Colon (tissue), 2 donors: ENCODE results near the gene FAM135A.

ENCODE experiments used
- FAIRE-seq: peaks from 2 replicates; lab custom pipeline; 2012; peaks lifted over from hg19 to GRCh38; lab: Jason Lieb, UNC
- donor health status: control.
- donor health status: control.

The FAM135A gene

DNA sequence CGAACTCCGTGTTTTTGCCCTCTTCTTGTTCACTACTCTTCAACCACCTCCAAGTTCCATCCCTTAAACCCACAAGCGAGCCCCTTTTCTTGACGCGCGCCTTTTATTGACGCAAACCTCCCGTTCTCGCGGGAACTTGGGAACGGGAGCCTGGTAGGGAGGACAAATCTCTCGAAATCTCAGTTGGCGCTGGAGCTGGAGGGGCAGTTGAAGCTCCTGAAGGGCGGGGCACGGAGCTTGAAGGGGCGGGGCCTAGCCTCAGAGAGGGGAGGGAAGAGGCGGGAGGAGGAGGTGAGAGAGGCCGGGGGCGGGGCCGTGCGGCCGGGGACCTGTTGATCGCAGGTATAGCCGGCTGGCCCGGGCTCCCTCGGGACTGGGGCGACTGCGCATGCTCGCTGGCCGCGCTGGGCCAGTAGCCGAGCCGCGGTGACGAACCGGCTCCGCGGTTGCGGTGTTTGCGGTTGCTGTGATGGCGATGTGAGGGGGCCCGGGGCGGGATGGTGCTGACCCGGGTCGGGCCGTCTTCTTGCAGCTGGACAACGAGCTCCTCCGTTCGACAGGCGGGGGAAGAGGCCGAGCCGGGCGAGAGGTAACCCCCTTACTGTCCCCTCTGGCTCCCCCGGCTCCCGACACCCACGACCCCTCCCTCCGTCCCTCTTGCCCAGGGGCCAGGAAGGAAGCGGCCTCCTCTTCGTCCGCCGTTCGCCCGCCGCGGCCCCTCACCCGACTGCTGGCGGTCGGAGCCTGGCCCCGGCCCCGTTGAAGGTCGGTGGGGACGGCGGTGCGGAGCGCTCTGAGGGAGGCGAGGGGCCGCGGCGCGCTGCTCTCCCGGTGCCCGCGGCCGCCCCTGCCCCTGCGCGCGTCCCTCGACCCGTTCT, at the start of gene FAM135A:
FAM135A (plus strand) TSS at position 395 of the 878 bp plus-strand sequence. CDS start 14,835 bp downstream, outside the sequence.
- peak; percentile 66 for FAIRE-seq

DNA sequence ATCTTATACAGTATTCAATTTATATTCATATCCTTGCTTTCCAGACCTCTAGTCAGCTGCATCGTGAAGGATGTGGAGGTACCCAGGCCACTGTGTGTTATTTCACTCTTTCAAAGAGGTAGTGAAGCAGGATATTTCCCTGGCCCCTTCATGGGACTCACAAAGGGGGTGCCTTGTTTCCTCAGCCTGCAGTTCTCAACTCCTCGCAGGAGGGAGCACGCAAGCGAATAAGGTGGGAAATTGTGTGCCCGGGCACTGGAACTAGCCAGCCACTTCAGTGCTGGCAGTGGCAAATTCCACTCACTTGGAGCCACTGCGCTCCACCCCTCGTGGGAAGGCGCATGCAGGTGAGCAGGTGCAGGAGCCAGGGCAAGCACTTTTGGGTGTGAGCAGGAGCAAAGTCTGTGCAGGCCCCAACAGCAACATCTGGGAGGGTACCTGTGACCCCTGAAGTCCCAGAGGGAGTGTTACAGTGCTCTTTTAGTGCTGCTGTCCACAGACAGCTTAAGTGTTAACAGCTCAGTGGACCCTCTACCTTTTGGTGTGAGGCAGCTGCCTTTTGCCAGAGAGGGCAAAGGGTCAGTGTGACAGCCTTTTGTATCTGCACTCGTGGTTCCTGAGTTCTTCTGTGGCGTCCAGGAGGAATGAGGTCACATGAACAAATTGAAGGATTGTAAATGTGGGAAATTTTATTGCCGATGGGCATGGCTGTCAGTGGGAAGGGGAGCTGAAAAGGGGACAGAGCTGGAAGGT, 49.4 kb upstream of the FAM135A start:
- no peak for FAIRE-seq

DNA sequence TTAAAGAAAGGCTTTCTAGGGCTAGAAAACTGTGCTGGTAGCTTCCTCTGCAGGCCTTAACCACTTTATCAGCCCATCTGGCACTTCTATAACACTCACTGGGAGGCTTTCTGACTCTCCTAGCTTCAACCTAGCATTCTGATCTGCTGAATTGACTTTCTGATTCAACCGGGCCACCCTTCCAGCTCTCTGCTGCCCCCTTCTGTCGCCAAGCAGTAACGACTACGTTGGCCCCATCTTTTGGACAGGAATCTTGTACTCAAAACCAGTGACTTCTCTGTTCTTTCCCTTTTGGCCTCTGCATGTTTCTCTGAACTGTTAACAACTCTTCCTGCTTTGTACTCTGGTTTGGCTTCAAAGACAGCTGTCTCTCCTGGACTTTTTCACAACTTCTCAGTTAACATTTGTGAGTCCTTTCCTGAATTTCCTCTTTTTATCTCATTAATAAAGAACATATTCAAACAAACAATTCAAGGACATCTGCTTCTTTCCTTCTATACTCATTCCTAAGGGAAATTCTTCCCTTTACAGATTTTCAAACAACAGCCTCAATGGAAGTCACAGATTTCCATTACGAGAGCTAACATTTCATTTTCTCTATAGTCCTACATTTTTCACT, 43.9 kb upstream of the FAM135A start:
- FAIRE-seq, result no peak

DNA sequence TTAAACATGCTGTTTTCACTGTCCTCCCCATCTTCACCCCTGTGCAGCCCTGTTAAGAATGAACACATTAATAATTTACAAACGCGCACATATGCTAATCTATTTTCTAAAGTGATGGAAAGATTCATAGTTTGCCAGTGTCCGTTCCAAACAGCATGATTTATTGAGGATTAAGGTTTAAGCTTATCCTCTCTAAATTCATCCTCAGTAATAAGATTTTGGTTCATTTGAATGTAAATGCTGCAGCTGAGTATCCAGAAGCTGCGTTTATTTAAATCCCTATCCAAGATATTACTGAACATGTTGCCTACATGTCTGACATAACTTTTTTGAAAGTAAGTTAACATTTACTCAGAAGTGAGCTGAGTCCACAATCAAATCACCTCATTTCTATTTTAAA, 42.8 kb upstream of the FAM135A start:
- no peak for FAIRE-seq

DNA sequence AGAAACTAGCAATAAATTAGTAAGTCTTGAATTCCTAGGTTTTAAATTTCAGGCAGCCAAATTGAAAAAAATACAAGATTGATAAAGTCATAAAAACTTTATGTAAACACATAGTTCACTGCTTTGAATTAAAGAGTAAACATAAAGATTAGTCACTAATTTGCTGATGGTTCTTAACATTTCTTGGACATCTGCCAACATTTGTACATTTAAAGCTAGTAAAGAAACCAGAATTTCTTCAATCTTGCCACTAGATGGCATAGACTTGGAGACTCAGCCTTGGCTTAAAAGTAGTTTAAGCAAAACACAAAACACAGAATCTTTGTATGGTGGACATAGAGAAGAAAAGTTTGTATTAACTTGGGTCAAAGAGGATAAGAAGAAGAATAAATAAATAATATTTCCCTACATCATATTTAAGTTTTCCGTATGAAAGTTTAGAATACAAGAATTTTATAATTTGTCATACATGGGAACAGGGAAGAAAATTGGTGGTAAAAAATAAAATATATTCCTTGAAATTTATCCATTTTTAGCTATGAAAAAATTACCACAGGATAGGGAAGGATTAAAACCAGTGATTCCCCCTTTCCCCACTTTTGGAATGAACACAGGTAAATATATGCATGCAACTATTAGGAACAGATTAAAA, 41.7 kb upstream of the FAM135A start:
- peak; percentile 94 for FAIRE-seq

DNA sequence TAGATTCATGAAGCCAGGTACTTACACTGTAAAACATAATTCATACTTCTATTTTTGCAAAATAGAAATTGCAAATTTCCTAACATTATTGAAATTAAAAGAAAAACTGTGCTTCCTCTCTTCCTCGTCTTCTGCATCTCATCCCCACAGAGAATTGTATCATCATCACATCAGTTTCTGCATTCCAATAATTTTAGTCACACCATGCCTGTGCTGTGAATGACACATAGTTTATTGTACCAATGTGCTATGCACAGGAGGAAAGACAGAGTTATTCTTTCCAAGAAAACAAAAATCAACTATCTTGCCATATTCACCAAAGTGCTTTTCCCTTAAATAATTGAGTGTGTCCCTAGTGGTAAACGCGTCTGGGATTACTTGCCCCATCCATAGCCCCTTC, 38.1 kb upstream of the FAM135A start:
- FAIRE-seq, result no peak

DNA sequence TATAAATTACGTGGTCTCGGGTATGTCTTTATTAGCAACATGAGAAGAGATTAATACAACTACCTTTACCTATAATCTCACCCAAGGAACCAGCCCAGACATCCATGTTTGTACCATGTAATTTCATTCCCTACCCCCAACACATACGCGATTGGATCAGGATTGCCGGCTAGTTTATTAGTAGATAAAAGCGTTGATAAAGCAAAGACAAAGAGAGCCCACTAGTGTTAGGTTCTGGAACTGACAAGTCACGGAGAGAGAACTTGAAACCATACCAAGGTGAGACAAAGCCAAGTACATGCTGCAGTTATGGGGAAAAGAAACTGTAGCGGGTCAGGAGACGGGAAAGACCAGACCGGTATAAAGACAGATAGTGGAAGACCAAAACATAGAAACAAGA, 37.4 kb upstream of the FAM135A start:
- no peak for FAIRE-seq

DNA sequence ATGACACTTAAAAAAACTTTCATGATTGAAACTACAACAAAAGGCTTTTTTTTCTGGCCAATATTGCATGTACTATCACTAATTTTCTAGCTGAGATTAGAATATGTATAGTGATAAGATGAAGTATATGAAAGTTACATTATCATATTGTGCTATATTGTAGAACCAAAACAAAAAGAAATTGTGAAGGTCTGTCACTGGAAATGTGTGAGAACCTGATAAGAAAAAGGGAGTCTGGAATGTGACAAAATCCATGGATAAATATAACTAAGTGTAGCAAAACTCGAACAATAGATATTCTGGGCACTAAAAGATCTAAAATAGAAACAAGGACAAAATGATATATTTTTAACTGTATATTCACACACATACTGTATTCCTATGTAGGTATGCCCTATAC, 36.7 kb upstream of the FAM135A start:
- FAIRE-seq, result peak; percentile 28

DNA sequence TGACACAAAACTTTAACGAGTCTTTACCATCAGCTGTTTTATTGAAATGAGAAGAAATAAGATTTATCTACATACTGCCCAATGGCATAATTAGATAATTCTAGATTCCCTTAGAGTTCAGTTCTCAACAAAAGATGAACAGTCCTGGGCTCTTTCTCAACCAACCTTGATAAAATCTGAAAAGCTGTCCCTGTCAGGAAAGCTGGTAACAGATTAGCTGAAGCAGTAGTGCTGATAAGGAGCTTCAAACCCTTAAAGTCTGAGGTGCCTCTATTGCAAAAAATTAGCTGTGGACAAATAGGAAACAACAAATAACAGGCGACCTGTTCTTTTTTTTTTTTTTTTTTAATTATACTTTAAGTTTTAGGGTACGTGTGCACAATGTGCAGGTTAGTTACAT, 35.9 kb upstream of the FAM135A start:
- no peak for FAIRE-seq

DNA sequence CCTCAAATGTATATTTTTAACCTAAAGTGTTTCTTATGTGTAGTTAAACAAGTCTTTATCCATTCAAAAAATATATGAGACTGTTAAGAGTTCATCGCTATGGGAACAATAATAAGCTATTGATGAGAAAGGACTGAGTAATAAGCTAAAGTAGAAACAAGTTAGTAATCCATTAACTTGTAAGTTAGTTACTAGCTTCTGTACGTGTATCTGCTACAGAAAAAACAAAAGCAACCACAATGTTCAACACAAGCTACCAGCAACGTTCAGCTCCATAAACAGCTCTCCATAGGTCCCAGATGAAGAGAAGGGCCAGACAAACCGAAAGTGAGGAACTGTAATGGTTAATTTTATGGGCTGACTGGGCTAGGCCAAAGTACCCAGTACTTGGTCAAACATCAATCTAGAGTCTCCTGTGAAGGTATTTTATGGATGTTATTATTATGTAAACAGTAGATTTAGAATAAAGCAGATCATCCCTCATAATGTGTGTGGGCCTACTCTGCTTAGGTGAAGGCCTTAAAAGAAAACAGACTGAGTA, 33.8 kb upstream of the FAM135A start:
- FAIRE-seq, result no peak

DNA sequence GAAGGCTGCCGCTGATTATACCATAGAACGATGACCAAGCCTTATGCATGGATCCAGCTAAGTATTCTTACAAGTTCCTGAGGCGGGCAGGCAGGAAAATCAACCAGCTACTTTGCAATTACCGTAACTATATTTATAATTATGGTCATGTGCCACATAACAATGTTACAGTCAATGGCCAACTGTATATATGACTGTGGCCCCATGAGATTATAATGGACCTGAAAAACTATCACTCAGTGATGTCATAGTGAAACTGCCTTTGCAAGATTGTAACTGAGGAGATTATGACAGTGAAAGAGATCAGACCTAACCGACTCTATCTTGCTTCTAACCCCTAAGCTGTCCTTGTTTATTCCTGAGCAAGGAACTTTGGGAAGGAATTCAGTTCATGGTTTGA, 33.1 kb upstream of the FAM135A start:
- no peak for FAIRE-seq

DNA sequence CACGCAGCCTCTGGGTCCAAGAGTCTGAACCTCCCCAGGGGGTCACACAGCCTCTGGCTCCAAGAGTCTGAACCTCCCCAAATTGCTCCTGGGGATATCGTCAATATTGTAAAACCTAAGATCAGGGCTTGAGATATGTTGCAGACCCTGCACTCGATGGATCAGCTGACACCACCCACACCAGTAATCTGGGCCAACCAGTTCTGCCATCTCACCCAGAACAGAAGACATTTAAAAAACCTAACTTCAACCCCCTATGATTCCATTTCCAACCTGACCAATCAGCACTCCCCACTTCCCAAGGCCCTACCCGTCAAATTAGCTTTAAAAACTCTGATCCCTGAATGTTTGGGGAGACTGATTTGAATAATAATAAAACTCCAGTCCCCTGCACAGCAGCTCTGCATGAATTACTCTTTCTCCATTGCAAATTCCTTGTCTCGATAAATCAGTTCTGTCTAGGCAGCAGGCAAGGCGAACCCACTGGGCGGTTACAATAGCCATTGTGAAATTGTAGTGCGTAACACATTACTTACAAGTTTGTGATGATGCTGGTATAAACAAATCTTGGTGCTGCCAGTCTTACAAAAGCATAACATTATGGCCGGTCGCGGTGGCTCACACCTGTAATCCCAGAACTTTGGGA, 32.4 kb upstream of the FAM135A start:
- FAIRE-seq, result no peak

DNA sequence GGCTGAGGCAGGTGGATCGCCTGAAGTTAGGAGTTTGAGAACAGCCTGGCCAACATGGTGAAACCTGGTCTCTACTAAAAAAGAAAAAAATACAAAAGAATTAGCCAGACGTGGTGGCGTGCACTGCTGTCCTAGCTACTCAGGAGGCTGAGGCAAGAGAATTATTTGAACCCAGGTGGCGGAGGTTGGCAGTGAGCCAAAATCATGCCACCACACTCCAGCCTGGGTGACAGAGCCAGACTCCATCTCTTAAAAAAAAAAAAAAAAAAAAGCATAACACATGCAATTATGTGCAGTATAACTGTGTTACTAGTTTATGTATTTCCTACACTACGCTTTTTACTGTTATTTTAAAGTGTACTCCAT, 31.9 kb upstream of the FAM135A start:
- no peak for FAIRE-seq

DNA sequence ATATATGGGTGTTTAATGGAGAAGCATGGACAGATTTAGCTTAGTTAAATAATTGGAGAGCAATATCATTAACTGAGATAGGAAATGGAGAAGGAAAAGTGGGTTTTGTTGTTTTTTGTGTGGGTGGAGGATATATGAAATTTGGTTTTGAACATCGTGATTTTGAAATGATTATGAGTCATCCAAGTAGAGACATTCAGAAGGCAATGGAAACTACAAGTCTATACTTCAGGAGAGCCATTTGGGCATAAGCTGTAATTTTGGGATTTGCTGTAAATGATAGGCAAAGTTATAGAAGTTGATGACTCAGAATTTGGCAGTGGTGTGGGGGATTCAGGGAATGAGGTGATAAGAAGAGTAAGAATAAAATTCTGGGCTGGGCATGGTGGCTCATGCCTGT, 27.4 kb upstream of the FAM135A start:
- no peak for FAIRE-seq

DNA sequence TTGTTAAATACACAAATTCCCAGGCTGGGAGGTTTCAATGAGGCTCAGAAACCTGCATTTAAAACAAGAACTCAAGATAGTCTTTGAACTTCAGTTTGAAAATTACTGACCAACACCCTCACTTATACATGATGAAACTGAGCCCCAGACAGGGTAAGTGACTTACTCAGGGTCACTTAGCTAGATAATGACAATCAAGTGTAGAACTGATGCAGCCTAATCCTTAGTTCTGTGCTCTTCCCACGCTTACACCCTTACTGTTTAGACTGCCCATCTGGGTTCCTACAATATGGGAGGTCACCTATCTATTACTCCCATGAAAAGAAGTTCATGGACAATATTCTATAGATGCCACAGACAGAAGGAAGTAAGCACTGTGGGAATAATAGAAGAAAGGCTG, 24.5 kb upstream of the FAM135A start:
- no peak for FAIRE-seq

DNA sequence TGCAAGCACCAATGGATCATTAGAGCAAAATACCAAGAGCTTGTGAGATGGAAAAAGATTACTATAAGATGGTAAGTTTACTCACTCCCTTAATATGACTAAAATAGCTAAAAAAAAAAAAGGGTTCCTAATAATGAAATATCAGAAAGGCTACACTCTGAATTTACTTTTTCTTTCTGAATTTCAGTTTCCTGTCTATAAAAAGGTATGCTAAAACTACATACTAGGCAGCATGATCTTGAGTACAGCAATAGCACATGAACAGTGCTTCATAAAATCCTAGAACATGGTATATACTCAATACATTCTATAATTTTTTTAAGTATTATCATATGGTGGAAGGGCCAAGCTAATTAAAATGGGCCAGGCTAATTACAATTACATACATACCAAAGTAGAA, 24.0 kb upstream of the FAM135A start:
- no peak for FAIRE-seq

DNA sequence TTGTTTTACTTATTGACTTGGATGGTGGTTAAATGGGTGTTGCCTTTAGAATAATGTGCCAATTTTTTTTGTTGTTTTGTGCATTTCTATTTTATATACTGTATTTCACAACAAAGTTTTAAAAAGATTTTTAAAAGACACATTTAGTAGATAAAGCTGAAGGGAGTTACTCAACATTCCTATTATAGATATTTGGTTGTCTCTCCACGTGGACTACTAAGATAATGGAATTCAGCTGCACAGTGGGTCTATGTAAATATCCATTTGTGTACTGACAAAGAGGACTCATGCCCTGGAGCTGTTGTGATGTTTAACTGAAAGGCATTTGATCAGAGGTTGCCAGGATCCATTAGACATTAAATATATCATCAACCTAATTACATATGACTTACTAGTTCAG, 23.2 kb upstream of the FAM135A start:
- no peak for FAIRE-seq

DNA sequence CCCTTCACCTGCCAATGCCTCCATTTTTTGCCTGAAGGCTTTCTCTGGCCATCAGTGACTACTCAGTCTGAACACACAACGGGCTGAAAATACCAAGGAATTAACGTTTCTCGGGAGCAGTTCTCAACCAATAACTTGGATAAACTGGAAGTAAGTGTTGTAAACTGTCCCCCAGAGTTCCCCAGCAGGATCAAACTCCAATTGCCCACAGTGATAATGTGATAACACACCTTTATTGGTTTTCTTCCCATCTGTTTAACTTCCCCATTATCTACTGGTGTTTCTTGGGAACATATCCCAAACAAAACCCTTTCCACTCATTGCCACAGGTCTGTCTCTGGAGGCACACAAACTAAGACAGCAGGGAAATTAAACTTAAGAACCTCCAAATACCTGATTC, 21.8 kb upstream of the FAM135A start:
- no peak for FAIRE-seq

DNA sequence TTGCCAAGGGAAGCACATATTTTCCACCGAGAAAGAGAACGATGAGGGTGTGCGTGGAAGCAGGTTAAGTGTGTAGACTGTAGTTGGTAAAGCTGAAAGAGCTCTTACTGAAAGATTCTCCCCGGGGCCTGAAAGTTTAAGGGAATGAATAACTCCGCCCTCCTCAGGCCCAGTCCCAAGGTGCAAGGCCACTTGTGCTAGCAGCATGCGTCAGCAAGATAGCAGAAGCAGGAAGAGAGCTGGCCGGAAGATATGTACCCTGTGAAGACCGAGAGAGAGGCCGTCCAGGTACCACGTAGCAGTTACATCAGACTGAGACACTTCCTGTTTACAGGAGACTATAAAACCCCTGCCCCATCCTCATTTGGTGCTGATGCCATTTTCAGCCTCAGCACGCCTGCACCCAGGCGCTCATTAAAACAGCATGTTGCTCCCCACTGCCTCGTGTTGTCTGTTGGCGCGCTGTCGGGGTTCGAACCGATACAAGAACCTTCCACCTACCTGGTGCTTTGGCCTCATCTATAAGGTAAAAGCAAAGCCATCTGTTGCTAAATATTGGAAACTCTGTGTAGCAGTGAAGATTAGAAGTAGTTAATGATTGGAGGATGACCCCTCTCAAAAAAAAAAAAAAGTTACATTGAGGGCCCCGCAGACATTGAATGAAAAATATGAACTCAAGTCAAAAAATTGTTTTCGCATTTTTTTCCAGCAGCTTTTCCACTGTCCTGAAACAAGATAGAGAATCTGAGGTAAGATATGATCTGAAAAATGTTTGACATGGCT, 18.6 kb upstream of the FAM135A start:
- no peak for FAIRE-seq

DNA sequence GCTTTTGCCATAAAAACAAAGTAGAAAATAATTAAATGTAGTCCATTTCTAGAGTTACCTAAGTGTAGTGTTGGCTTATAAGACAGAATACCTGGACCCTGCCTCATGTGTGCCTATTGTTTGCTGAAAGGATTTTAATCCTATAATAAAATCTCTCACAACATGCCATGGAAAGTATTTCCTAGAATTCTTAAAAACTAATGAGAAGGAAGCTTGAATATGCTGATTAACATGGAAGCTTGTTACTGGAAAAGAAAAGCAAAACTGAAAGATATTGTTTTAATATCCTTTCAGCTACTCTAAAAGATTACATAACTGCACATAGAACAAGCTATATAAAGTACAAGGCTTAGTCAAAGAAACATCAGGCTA, 18.0 kb upstream of the FAM135A start:
- no peak for FAIRE-seq

DNA sequence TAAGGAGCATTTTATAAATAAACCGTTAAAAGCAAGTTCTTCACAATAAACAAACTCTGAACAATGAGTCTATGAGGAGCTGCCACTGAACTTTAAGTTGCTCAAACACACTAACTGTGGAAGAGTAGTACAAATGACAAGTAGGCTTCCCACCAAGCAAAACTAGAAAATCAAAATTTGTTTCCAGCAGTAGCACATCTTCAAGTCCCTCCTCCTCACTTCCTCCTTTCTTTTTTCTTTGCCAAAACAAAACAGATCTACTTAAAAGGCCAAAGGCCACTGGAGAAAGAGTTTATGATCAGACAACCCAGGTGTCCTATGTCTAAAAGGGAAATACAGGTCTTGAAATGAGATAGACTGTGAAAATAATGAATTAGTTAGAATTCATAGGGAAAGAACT, 17.1 kb upstream of the FAM135A start:
- no peak for FAIRE-seq
